Activated CD4-positive, CD25-positive, alpha-beta regulatory T cell treated with anti-CD3 and anti-CD28 coated beads, Interleukin-2, amount 50 U/mL, for 16 hours (primary cell): ENCODE data around the gene TAS2R50.
"Not testable (repeated sequence)": the region's sequence is repeated elsewhere in the genome, so short reads cannot be mapped to it uniquely, and the experiment has no call there.

ENCODE experiments used
- DNase-seq: peaks from one replicate; pipeline ENCODE4 v3.0.0-alpha.2; 2020; ENCODE audit warnings: low read depth, low spot score

Gene TAS2R50, protein sequence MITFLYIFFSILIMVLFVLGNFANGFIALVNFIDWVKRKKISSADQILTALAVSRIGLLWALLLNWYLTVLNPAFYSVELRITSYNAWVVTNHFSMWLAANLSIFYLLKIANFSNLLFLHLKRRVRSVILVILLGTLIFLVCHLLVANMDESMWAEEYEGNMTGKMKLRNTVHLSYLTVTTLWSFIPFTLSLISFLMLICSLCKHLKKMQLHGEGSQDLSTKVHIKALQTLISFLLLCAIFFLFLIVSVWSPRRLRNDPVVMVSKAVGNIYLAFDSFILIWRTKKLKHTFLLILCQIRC

DNA sequence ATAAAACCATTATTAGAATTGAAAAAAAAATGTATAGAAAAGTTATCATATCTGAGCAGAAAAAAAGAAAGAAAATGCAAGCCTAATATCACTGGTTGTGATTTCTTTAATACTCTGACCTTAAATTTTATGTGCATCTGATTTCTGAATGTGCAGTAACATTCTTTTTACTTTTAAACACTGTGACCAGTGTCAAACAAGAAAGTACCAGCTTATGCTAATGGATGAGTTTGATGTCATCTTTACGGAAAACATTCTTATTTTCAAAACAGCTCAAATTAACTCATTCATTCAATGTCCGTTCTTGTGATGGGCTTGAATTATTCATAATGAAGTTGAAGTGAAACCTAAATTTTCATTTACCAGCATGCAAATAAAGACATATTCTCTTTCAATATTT is at the start of gene TAS2R50:
TAS2R50 (minus strand) TSS at position 101 of the 400 bp plus-strand sequence; CDS start at position 49, 52 bp downstream.
- DNase-seq, result no peak

DNA sequence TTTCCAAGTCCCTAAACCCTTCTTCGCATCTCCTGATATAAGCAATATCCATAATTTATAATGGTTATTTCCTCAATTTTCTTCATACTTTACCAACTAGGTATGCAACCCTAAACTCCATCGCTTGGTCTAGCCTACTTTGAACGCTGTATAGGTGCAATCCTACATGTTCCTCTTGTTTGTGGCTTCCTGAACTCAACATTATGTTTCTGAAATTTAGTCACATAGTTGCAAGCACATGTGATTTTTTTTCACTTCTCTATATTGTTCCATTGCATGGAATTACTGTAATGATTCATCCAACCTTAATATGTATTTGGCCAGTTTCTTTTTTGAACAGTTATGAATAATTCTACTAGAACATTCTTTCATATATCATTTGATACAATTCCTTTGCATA is 47.2 kb upstream of the TAS2R50 start:
- not testable (repeated sequence) for DNase-seq

DNA sequence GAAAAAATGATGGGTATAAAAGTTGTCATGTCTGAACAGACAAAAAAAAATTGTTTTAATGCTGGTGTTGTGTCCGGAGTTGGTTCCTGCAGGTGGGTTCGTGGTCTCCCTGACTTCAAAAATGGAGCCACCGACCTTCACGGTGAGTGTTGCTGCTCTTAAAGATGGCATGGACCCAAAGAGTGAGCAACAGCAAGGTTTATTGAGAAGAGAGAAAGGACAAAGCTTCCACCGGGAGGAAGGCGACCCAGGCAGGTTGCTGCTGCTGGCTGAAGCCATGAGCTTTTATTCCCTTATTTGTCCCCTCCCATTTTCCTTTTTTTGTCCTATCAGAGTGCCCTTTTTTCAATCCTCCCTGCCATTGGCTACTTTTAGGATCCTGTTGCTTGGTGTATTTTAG is 44.6 kb upstream of the TAS2R50 start, which contains the start of gene TAS2R31:
TAS2R31 (minus strand) TSS at position 101 of the 400 bp plus-strand sequence; CDS start at position 29, 72 bp downstream.
- DNase-seq, result no peak

DNA sequence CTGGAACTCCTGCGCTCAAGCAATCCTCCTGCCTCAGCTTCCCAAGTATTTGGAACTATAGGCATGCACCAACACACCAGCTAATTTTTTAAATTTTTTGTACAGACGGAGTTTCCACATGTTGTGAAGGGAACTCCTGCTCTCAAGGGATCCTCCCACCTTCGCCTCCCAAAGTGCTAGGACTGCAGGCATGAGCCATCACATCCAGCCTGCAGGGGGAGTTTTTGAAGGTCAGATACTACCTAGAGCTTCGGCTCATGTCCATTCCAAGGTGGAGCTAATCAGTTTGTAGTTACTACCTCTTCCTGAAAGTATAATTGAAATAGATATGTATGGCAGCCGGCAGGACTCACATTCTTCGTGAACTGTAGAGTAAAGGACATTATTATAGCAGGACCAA is 39.4 kb upstream of the TAS2R50 start:
- DNase-seq, result no peak

DNA sequence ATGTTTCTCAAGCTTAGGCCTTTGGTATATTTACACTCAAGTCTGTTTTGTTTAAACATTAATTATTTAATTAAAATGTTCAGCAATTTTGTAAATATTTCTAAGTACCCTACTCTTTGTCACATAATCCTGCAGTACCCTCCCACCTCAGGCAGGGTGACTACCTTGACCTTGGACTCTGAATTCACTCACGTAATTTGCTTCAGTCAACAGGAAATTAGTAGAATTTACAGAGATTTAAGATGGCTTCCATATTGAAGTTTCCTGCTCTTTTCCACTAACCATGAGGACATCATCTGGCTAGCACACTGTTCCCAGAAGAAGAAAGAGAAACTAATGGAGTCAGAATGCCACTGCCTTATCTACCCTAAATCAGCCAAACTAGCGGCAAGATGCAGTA is 36.7 kb upstream of the TAS2R50 start:
- no peak for DNase-seq

DNA sequence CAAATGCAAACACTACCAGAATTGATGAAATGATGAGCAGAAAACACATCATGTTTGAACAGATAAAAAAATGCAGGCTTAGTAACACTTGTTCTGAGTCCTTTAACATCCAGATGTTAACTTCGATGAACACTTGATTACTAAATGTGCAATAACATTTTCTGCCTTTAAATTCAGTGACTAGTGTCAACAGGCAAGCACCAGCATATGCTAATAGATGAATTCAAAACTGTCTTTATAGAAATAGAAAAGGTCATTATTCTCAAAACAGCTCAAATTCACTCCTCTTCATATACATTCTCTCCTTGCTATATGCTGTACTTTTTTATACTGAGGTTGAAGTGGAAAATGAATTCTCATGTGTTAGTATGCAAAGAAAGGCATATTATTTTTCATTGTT is 35.8 kb upstream of the TAS2R50 start, which contains the start of gene TAS2R19:
TAS2R19 (minus strand) TSS at position 101 of the 400 bp plus-strand sequence; CDS start at position 52, 49 bp downstream.
- DNase-seq, result no peak

DNA sequence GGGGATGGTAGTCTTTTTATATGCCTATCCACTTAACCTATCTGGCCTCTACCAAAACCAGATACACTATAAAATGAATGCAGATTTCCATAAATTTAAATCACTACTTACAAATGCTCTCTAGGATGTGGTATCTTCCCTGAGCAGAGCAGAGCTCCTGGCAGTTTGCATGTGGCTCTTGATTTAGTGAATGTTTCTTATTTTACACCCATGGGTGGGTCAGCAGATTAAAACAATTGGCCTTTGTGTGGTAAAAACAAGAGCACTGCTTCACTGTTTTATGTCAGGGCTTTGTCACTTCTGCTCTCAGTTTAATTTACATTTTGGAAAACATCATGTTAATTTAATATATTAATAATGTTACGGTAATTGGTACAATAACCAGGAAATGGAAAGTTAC is 30.2 kb upstream of the TAS2R50 start:
- no peak for DNase-seq

DNA sequence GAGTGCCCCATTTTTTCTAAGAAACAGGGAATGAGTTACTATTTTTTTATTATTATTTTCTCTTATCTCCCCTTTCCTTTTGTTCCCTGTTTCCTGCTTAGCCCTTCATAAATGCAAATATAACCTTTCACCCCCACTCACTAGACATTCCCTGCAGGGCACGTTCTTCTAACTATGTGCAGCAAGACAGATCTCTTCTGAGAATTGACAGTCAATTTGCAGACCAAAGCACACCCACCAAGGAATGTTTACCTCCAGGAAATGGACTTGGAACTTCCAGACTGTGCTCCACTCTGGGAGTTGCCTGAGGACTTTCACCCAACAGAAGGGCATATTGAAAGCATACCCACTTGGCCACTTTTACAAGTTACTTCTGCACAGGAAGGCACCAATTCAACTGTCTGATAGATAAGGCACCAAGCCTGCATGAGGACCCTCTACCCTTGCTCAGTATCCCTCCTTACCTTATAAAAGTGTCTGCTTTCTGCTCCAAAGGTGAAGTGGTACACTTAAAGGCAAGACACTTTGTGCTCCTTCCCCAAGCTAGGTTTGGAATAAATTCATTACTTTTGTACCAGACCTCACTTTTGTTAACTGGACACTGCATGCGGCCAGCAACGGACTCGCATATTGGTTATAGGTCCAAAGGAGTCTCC is 29.2 kb upstream of the TAS2R50 start:
- DNase-seq, result no peak

DNA sequence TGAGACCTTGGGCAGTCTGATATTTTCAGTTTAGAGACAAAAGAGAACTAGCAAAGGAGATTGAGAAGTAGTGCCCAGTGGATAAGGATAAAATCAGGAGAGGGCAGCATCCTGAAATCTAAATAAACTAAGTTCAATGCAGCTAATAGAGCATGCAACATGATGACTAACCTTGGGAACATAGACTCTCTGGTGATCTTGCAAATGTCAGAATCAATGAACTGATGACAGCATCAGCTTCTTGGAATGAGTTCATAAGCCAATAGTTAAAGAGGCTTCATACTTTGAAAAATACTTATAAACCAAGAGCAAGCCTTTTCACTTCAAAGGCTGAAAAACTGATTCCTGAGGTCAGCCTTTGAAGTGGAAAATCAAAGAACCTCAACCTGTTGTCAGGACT is 27.5 kb upstream of the TAS2R50 start:
- no peak for DNase-seq

DNA sequence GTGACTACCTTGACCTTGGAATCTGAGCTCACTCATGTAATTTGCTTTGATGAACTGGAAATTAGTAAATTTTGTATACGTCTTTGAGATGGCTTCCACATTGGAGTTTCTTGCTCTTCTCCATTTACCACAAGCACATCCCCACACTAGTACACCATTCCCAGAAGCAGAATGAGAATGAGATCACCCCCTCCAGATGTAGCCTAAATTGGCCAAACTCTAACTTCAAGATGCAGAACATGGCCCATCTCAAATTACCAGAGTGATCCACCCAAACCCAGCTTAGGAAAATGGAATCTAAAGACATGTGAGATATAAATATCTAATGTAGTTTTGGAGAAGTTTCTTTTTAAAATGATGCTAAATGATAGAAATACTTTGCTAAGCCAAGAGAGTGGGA is 20.9 kb upstream of the TAS2R50 start:
- no peak for DNase-seq

DNA sequence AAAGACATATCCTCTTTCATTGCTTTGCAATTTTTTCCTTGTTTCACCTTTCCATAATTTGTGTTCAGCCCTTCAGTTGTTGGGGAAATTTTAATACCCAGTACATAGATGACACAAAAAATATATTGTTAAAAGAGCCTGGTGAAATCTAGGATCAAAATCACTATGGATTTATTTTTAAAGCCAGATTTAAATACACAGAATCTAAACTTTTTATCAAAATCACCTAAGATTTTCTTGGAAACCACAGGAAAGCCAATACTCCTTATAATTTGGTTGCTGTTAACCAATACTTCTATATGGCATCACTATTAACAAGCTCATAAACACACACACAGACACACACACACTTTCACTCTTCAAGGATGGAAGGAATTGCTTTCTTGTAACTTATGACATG is 11.5 kb upstream of the TAS2R50 start, which contains the start of gene TAS2R20:
TAS2R20 (minus strand) TSS at position 101 of the 400 bp plus-strand sequence. CDS start 429 bp downstream, outside the sequence.
- no peak for DNase-seq

DNA sequence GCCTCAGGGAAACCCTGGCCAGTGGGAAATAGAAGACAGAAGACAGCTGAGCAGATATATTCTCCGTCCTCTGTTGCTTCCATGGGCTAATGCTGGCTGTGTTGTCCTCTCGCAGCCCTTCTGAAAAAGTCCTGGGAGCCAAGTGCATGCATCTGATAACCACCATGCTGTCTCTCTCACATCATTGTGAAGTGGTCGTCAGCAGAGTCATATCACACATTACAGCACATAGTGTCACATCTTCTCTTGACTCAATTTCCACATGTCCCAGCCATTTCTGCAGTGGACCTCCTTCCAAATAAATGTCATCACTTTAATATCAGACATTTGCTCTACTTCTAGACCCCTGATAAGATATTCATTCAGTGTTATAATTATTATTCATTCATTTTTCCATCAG is 7.6 kb upstream of the TAS2R50 start:
- no peak for DNase-seq

DNA sequence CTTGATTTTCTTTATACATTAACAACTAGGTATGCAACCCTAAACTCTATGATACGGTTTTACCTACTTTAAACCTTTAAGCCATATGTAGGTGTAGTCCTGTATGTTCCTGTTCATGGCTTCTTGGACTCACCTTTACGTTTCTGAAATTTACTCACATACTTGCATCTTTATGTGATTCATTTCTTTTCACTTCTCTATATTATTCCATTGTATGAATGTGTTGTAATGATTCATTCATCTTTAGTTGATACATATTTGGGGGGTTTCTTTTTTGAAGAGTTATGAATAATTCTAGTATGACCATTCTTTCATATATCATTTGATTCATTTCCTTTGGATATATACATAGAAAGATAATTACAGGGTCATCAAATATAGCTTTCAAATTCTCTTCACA is 2.4 kb upstream of the TAS2R50 start:
- DNase-seq, result no peak

DNA sequence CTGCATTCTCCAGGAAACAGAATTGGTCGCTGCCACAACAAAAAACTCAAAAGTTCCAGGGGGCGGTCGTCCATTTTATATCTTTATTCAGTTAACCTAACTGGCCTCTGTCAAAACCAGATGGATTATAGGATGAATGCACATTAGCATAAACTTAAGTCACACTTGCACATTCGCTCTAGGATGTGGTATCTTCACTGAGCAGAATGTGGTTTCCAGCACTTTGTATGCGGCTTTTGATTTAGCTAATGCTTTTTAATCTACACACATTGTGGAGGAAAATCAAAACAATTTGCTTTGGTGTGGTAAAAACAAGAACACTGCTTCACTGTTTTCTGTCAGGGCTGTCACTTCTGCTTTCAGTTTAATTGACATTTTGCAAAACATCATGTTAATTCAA is 4.5 kb downstream of the TAS2R50 start:
- no peak for DNase-seq

DNA sequence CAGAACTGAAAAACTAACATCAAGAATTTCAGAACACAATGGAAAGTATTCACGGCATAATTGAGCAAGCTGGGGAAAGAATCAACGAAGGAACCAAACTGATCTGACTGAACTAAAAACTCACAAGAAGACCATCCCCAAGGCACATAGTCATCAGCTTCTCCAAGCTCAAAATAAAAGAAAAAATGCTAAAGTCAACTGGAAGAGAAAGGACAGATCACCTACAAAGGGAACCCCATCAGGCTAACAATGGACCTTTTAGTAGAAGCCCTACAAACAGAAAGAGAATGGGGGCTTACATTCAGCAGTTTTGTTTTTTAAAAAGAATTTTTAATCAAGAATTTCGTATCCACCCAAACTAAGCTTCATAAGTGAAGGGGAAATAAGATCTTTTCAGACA is 11.7 kb downstream of the TAS2R50 start:
- DNase-seq, result no peak

DNA sequence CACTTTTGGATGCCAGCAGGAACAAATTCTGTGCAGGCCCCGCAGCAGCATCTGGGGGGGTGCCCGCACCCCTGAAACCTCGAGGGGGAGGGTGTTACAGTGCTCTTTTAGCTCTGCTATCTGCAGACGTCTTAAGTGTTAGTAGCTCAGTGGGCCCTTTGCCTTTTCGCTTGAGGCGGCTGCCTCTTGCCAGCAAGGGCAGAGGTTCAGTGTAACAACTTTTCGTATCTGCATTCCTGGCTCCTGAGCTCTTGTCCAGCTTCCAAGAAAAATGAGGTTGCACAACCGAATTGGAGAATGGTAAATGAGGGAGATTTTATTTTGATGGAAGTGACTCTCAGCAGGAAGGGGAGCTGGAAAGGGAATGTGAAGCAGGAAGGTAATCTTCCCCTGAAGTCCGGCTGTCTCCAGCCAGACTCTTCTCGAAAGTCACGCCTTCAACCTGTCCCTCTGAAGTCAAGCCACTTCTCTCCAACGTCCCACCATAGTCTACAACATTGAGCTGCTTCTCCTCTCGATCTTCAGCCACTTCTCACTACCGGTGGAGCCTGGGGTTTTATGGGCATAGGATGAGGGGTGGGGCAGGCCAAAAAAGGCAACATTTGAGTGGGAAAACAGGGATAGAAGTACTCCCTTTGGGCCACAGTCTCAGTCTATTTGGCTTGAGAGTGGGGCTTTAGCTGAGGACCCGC is 17.8 kb downstream of the TAS2R50 start:
- DNase-seq, result no peak

DNA sequence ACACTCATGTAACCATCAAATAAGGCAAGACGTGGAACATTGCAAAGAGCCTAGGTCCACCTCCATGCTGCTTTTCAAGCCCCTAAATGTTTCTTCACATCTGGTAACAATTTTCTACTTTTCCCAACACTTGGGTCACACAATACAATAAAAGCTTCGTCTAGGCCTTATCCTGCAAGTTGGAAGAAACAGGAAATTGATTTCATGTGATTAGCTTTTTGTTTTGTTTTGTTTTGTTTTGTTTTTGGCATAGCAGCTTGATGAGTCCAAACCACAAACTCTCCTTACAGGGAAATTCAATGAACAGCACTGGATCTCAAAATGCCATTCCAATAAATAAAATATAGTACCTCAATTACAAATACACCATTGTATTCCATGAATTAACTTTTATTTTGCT is 19.3 kb downstream of the TAS2R50 start:
- no peak for DNase-seq

DNA sequence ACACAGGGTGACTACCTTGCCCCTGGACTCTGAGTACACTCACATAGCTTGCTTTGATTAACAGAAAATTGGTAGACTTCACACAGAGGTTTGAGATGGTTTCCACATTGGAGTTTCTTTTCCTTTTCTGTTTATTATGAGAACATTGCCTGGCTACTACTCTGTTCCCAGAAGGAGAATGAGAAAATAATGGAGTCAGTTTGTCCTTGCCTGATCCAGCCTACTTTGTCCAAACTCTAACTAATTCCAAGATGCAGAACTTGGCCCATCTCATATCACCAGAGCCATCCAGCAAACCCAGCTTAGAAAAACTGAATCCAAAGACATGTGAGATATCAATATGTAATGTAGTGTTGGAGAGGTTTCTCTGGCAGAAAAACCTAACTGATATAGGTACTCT is 20.4 kb downstream of the TAS2R50 start:
- DNase-seq, result no peak

DNA sequence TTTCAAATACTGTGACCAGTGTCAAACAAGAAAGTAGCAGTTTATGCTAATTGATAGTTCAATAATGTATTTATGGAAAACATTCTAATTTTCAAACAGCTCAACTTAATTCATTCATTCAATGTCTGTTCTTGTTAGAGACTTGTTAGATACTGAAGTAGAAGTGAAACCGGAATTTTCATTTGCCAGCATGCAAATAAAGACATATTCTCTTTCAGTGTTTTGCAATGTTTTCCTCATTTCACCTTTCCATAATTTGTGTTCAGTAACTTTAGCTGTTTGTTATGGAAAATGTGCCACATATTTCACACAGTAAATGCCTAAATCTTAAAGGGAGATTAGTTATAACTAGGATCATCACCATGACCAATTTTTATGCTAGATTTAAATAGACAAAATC is 21.2 kb downstream of the TAS2R50 start:
- DNase-seq, result no peak

DNA sequence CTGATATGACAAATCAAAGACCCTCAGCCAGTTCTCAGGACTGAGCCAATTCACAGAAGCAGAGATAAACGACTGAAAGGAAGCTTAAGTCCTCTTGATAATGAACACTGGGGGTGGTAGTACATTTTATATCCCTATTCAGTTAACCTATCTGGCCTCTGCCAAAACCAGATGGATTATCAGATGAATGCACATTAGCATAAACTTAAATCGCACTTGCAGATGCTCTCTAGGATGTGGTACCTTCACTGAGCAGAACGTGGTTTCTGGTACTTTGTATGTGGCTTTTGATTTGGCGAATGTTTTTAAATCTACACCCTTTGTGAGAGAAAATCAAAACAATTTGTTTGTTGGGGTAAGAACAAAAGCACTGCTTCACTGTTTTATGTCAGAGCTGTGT is 26.5 kb downstream of the TAS2R50 start:
- DNase-seq, result no peak

DNA sequence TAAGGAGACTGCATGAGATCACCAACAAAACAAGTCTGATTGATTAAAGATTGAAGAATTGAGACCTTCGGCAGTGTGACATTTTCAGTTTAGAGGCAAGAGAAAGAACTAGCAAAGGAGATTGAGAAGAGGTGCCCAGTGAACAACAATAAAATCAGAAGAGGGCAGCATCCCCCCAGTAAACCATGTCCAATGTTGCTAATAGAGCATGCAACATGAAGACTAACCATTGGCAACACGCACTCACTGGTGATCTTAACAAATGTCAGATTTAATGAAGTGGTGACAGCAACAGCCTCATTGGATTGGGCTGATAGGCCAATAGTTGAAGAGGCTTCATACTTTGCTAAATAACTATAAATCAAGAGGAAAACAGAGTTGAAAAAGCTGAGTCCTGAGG is 26.9 kb downstream of the TAS2R50 start:
- no peak for DNase-seq

DNA sequence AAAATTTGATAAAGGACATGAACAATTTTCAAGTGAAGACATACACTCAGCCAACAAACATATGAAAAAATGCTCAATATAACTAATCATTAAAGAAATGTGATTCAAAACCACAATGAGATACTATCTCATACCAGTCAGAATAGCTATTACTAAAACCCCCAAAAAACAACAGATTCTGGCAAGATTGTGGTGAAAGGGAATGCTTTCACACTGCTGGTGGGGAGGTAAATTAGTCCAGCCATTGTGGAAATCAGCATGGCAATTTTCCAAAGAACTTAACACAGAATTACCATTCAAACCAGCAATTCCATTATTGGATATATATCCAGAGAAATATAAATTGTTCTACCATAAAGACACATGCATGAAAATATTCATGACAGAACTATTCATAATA is 29.0 kb downstream of the TAS2R50 start:
- DNase-seq, result no peak

DNA sequence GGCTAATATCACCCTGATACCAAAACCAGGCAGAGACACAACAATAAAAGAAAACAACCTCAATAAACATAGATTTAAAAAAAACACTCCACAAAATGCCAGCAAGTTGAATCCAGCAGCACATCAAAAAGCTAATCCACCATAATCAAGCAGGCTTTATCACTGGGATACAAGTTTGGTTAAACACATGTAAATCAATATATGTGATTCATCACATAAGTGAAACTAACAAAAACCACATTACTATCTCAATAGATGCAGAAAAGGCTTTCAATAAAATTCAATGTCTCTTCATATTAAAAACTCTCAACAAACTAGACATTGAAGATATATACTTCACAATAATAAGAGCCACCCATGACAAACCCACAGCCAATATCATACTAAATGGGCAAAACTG is 30.6 kb downstream of the TAS2R50 start:
- no peak for DNase-seq
